ENCODE results near the gene NAA15. TPM values are rescaled to one million over a fixed set of nuclear protein-coding genes. Genes with fewer than 3 reads are reported as not detected.
A peak's percentile ranks its signal among the peaks of the same experiment; 100 is the strongest.

The NAA15 gene
- total RNA-seq, 1 experiment from 2014 or later, result 41.0 TPM

GRCh38 chr4:139282721-139283075, 18.6 kb upstream of the NAA15 start:
- no peak overlapping the region for H3K27ac ChIP-seq (ENCODE audit: low read length)
- no peaks in the 10 kb centered on the region for H3K27me3 ChIP-seq (ENCODE audit: low read length)
- H4K20me1 ChIP-seq (ENCODE audit: low read length), result no peaks in the 10 kb centered on the region
- H3K4me2 ChIP-seq (ENCODE audit: low read length), result no peak overlapping the region
- no peak overlapping the region for H3K9ac ChIP-seq (ENCODE audit: low read length)
- H2AFZ ChIP-seq (ENCODE audit: low read length), result no peak overlapping the region
- intact Hi-C loops (cut with micrococcal nuclease), result loop anchor here (5.0 kb wide), 1 partner anchor 55 kb away; no protein-coding TSS in a partner anchor
- no peaks in the 10 kb centered on the region for H3K9me2 ChIP-seq (replicated peaks; ENCODE audit: low read length)
- H3K9me3 ChIP-seq (ENCODE audit: low read length), result no peaks in the 10 kb centered on the region
- H3K4me3 ChIP-seq (ENCODE audit: low read length), result no peak overlapping the region
- no peaks in the 10 kb centered on the region for H3K79me2 ChIP-seq (ENCODE audit: low read length)
- POLR2A ChIA-PET (ENCODE audit: unreplicated experiment), result no interaction called here
- H3F3A ChIP-seq (ENCODE audit: low read length, unreplicated experiment), result no peaks in the 10 kb centered on the region
- no peak for TF ChIP-seq CTCF (conservative IDR thresholded peaks at IDR 0.05; ENCODE audit: low read depth, low read length)
- TF ChIP-seq EZH2phosphoT487 (IDR thresholded peaks at IDR 0.05; ENCODE audit: borderline replicate concordance, low read length), result no peak
- no peak for TF ChIP-seq EZH2 (IDR thresholded peaks at IDR 0.05; ENCODE audit: low read length, unreplicated experiment)
- ATAC-seq (no peak), DNase-seq (no peak)
- H3K36me3 ChIP-seq (ENCODE audit: low read depth, low read length), result no peaks in the 10 kb centered on the region
- CTCF ChIA-PET, result no interaction called here
- BruUV-seq (replicated peaks), result no TSS peak
- no peaks in the 10 kb centered on the region for H3K4me1 ChIP-seq (ENCODE audit: insufficient read depth, low read length)

GRCh38 chr4:139286186-139286698, 15.1 kb upstream of the NAA15 start:
- ChIA-PET CTCF (interaction anchor here (0.8 kb wide), 1 partner anchor 9 kb away, joined by 3 read pairs; no protein-coding TSS in a partner anchor), POLR2A (ENCODE audit: unreplicated experiment) (no interaction called here)
- Histone ChIP-seq H3K79me2 (ENCODE audit: low read length) (no peaks in the 10 kb centered on the region), H2AFZ (ENCODE audit: low read length) (no peak overlapping the region), H3K27me3 (ENCODE audit: low read length) (no peaks in the 10 kb centered on the region), H3K4me3 (ENCODE audit: low read length) (no peak overlapping the region), H3K9me3 (ENCODE audit: low read length) (no peaks in the 10 kb centered on the region), H3K36me3 (ENCODE audit: low read depth, low read length) (no peaks in the 10 kb centered on the region), H3K9me2 (replicated peaks; ENCODE audit: low read length) (no peaks in the 10 kb centered on the region), H3K27ac (ENCODE audit: low read length) (no peak overlapping the region), H3K4me1 (ENCODE audit: insufficient read depth, low read length) (no peaks in the 10 kb centered on the region), H3K9ac (ENCODE audit: low read length) (no peak overlapping the region), H4K20me1 (ENCODE audit: low read length) (no peaks in the 10 kb centered on the region), H3F3A (ENCODE audit: low read length, unreplicated experiment) (no peaks in the 10 kb centered on the region), H3K4me2 (ENCODE audit: low read length) (no peak overlapping the region)
- TF ChIP-seq EZH2 (IDR thresholded peaks at IDR 0.05; ENCODE audit: low read length, unreplicated experiment) (no peak), CTCF (conservative IDR thresholded peaks at IDR 0.05; ENCODE audit: low read depth, low read length) (no peak), EZH2phosphoT487 (IDR thresholded peaks at IDR 0.05; ENCODE audit: borderline replicate concordance, low read length) (no peak)
- no TSS peak for BruUV-seq (replicated peaks)
- no peak for ATAC-seq
- intact Hi-C loops (cut with micrococcal nuclease), result no loop called here
- DNase-seq, result no peak

GRCh38 chr4:139295206-139295941, 5.9 kb upstream of the NAA15 start:
- peak; percentile 76 for TF ChIP-seq CTCF (conservative IDR thresholded peaks at IDR 0.05; ENCODE audit: low read depth, low read length)
- no peak for TF ChIP-seq EZH2 (IDR thresholded peaks at IDR 0.05; ENCODE audit: low read length, unreplicated experiment)
- DNase-seq (peak; percentile 92), ATAC-seq (peak; percentile 87)
- Histone ChIP-seq H3K27ac (ENCODE audit: low read length) (peak overlapping the region; percentile 42), H3F3A (ENCODE audit: low read length, unreplicated experiment) (no peaks in the 10 kb centered on the region), H2AFZ (ENCODE audit: low read length) (peak overlapping the region; percentile 94), H3K9me3 (ENCODE audit: low read length) (no peaks in the 10 kb centered on the region), H3K4me1 (ENCODE audit: insufficient read depth, low read length) (peaks cover 35% of the 10 kb centered on the region), H3K4me3 (ENCODE audit: low read length) (peak overlapping the region; percentile 89), H3K79me2 (ENCODE audit: low read length) (peaks cover 31% of the 10 kb centered on the region), H3K9ac (ENCODE audit: low read length) (peak overlapping the region; percentile 92), H3K27me3 (ENCODE audit: low read length) (no peaks in the 10 kb centered on the region), H3K9me2 (replicated peaks; ENCODE audit: low read length) (no peaks in the 10 kb centered on the region), H3K4me2 (ENCODE audit: low read length) (peak overlapping the region; percentile 94), H4K20me1 (ENCODE audit: low read length) (no peaks in the 10 kb centered on the region), H3K36me3 (ENCODE audit: low read depth, low read length) (peaks cover 5% of the 10 kb centered on the region; the same call in 1 of the 2 replicates)
- ChIA-PET CTCF (interaction anchor here (0.5 to 1.7 kb wide), 9 partner anchors 9 to 265 kb away, joined by 3 to 7 read pairs (median 4); partner anchors contain the start of gene MGARP), POLR2A (ENCODE audit: unreplicated experiment) (interaction anchor here (0.7 kb wide), 1 partner anchor 44 kb away, joined by 3 read pairs; no protein-coding TSS in a partner anchor)
- intact Hi-C loops (cut with micrococcal nuclease), result loop anchor here (1.0 to 5.0 kb wide), 3 partner anchors 53 to 198 kb away; no protein-coding TSS in a partner anchor
- BruUV-seq (replicated peaks), result TSS peak; percentile 99
